HG03571 (cell line): ENCODE results near the gene ANKRD11.
"Not testable (repeated sequence)": the region's sequence is repeated elsewhere in the genome, so short reads cannot be mapped to it uniquely, and the experiment has no call there.

Experiments
- ATAC-seq: cut with Tn5 transposase; IDR thresholded peaks from one replicate; pipeline ENCODE4 v1.9.1; 2021; ENCODE audit not compliant: unreplicated experiment

The ANKRD11 gene

DNA sequence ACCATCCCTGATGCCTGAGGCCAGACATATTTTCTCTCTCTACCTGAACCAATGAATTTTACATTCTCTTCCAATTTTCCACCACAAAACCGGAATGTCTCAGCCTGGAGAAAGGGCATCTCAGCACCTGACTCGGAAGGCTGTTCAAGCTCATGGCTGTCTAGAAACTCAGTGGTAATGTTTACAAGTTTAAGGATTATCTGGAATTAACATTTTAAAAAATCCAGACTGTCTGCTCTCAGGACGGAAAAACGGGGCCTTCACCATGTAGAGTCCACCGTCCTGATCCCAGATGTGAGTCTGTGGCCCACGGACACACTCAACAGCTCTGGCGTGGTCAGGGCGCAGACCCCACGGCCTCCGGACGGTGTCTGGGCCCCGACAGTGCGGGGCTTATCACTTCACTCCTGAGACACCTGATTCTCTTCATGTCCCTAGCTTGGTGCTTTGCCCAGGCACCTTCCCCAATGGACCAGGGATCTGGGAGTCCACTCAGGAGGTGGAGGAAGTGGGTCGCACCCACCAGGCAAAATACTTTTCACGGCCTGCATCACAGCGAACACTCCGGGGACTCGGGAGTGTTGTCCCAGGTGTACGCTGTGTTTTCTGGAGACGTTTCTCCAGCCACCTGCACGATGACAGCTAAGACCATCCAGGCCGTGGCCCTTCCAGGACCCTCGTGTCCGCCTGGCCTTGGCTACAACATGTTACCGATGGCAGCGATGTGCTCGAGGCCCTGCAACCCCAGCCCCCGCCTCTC is 171.3 kb downstream of the ANKRD11 start:
- ATAC-seq, result no peak

DNA sequence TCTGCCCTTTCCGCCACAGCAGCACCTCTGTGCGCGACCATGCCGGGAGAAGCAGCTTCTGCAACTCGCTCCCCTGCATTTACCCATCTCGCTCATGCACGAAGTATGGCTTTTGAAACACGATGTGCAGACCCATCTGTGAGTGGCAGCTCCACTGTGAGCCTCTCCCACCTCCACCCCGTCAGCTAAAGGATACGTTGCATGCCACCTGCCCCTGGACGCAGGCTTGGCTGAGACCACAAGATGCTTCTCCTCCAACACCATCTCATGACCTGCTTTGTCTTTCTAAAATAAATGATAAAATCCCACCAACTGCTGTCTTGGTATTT is 172.0 kb downstream of the ANKRD11 start:
- ATAC-seq, result no peak

DNA sequence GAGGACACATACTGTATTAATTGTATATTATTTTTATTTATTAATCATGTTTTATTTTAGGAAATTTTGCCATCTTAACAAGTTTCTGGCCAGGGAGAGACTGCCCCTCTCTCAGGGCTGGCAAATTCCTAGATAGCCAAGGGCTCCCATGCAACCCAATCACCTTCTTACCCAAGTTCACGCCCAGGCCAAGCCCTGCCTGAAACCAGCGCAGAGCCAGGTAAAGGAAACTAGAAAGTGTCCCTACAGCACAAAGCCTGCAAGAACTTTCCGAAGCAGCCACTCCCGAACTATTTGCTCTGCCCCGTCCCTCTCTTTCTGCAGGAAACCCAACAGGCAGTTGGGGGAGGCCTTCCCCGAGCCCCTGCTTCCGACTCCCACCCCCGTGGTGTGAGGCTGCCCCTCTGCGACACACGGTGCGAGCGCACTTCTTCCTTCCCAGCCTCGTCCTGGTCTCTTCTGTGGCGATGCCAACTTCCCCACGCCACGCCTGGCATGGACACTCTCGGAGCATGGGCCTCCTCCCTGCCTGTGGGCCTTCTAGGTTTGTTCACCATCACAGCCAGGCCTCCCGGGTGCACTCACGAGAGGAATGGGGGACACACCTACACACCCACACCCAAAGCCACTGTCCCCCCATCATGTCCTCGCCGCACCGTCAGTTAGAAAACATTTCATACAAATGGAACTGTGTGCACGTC is 172.5 kb downstream of the ANKRD11 start:
- ATAC-seq, result no peak

DNA sequence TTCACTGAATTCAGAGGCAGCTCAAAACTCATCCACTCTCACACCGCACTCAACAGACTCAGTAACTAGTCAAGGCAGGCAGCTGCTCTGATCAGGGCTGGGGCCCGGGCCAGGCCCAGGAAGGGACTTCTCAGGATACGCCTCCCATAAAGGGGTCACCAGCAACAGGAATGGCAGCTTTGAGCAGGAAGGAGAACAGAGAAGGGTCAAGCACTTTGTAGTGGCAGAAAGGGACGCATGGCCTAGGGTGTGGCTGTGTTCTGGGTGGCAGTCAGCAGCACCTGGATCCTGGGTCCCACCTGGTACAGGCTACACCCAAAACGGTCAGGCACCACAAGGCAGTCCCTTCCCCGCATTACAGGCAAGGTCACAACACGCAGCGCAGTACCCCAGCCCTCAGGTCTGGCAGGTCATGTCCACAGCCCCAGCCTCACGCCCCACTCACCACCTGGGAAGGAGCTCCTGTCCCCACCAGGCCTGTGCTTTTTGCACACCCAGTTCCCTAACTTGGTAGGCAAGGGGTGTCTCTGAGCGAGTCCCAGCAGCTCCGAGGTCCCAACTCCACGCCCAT is 173.2 kb downstream of the ANKRD11 start:
- no peak for ATAC-seq

DNA sequence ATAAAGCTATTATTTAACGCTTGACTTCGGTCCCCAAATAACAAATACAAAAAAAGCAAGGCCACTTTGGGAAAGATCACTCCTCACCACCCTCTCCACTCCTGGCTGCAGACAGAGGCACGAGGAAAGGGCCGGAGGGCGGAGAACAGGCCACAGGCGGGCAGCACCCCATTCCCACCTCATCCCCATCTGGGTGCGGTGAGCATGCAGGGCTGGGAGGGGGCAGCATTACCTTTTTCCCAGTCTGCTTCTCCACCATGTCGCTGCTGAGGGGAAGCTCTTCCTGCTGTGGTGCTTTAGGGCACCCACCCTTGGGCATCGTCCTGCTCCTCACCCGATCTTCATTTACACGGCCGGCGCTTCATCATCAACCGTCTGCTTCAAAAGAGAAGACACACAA is 173.7 kb downstream of the ANKRD11 start:
- ATAC-seq, result no peak

DNA sequence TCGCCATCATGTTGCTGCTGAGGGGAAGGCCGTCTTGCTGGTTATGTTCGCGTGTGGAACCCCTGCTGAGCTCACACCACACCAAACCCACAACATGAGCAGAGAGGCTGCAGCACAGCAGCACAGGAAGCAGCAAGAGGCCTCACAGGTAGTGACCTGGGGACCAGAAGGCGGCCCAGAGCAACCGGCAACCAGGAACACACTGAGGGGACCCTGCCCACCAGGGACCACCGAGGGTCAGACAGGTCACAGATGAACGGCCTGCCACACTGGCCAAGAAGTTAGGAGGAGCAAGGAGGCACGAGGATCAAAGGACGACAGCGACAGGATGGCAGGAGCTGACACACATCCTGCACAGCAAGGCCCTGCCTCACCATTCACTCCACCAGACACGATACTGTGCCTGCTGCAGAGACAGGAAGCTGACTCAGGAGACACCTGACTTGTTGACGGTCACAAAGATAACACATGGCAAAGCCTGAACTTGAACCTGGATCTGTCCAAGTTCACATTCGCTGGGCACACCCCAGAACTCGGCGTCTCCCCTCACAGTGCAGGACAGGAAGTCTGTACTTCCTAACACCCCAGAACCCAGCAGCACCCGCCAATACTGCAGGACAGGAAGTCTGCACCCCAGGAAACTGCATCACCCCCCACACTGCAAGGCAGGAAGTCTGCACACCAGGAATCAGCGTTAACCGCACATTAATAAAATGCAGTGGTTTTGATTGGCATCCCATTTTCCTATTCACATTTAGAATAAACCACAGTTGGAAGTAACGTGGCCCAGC is 174.4 kb downstream of the ANKRD11 start:
- ATAC-seq, result no peak

DNA sequence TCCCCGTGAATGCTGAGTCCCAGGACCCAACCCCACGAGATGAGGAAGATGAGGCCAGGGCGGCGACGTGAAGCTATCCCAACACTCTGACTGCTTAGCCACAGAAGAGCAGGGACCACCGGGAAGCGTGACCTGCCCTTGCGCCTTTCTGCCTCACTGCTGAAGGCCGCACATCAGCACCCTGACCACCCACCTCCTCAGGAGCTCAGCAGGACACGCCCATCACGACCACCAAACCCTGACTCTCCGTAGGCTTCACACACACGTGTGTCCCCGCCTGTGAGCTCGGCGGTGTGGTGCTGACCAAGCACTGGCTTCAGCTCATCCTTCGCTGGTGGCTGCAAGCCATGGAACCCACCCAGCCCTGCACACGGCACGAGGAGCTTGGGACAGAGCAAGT is 175.1 kb downstream of the ANKRD11 start:
- ATAC-seq, result no peak

DNA sequence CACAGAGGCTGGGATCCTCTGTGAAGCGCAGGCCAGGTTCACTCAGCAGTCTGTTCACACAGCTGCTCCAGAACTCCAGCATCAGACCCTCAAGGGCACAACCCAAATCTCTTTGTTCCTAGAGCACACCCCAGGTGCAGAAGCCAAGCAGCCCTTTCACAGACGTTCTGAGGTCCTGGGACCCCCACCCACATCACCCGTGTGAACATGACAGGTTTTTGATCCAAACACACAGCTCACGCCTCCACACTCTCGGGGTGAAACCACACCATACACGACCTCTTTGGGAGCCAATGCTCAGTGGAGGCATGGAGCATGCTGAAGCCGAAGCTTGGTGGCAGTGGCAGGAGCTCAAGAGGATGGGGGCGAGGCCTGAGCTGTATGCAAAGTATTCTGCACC is 175.5 kb downstream of the ANKRD11 start:
- no peak for ATAC-seq

DNA sequence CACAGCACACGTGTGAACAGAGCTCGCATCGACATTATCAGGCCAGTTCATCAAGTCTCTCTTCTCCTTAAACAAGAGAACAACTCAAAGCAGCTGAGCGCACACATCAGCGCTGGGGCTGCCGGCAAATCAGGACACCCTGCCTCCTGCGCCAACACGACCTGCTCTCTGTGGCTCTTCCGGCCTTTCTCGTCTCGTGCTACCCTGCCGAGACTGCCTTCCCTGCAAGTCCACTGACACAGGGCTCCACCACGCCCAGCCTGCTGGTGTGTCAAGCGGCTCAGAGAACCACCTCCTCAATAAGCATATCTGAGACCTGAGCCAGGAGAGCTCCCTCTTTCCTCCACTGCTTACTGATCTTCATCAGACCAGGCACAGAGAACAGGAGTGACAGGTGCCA is 176.0 kb downstream of the ANKRD11 start:
- ATAC-seq, result no peak

DNA sequence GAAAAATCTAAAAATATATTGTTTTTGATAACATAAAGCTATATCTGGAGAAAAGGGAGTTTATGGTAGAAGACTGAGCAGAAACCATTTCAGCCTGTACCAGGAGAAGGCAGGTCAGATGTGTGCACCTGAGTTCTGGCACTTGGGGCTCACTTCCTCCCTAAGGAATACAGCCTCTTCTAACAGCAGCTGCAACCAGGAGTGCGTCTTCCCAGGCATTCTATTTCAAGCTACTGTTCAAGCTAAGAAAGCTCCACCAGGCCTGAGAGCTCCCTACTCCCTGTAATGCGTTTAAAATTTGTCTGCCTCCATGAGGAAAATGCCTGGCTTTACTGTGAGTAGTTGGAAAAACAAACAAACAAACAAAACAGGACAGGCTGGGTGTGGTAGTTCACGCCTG is 176.8 kb downstream of the ANKRD11 start:
- no peak for ATAC-seq

DNA sequence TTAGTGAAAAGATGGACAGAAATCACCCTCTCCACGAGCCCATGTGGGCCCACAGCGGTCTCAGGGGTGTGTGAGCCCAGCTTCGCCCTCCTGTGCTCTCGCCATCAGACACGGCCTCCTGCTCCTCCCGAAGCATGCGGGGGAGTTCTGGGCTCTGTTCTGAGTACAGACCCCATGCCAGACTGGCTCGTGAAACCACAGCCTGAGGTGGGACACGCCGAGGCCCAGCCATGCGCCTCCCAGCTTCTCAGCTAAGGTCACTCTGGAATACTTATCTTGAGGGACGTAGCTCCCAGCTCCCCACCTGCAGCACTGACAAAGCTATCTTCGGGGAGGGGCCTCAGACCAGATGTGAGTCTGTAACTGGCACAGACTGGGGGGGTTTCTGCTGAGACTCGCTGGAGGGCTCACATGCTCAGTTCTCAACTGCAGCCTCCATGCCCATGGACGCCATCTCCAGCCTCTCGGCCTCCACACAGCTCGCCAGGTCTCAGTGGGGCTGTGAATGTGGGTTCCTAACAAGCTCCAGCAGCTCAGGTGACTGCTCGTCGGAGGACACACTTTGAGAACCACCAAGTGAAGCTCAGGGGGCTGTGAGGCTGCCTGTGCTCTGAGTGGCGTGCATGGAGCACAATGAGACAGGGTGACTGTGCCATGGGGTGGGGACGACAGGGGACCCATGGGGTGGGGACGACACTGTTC is 177.6 kb downstream of the ANKRD11 start:
- no peak for ATAC-seq

DNA sequence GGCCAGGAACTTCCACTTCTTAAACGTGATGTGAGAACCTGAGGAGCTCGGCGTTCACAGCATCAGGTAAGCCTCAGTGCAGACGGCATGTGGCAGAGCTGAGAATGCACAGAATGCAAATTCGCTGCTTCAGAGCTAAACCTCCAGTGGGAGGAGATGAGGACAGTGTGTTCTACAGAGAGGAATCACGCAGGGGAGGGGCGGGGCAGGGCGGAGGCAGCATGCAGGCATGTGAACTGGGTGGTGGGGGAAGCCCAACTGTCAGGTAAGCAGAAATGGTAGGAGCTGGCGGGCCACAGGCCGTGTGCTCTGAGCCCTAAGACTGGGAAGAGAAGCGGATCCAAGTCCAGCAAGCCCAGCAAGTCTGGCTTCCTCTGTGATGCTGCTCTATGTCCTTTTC is 178.2 kb downstream of the ANKRD11 start:
- ATAC-seq, result no peak

DNA sequence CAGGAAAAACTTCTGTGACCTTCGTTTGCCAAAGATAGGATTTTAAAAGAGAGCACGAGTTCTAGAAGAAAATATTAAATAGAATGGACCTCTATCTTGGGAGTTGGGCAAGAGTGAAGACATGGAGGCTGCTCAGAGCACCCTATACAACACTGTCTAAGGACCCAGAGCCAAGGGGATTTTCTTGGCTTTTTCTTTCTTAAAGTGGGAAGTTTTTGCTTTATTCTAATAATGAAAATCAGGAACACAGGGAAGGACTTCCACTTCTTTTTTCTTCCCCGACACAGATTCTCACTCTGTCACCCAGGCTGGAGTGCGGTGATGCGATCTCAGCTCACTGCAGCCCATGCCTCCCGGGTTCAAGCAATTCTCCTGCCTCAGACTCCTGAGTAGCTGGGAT is 178.7 kb downstream of the ANKRD11 start:
- no peak for ATAC-seq

DNA sequence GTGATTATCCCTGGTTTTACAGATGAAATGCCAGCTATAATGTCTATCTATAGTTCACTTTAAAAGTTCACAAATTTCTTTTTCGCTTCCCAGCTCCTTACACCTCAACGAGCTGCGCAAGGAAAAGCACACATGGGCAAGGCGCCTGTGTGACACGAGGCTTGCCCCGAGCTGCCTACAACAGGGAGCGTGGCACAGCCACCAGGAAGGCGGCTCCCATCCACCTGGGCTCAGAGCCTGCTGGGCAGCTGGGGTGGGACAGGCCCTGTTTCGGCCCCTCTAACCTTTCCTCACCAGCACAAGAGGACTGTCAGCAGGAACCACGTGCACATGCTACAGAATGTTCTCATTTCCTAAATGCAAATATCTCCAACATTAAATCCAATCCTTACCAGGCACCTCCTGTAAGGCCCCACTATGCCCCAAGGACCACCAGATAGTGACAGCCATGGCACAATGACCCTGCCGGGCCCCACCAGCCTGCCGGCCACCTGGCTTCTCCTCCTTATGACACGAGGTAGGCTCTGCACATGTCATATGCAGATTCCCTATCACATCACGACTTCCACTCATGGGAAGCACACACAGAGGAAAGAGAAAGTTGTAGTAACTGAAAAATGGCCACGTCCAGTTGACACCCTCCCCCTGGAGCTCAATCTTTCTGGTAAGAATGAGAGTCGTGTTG is 180.8 kb downstream of the ANKRD11 start:
- ATAC-seq, result no peak

DNA sequence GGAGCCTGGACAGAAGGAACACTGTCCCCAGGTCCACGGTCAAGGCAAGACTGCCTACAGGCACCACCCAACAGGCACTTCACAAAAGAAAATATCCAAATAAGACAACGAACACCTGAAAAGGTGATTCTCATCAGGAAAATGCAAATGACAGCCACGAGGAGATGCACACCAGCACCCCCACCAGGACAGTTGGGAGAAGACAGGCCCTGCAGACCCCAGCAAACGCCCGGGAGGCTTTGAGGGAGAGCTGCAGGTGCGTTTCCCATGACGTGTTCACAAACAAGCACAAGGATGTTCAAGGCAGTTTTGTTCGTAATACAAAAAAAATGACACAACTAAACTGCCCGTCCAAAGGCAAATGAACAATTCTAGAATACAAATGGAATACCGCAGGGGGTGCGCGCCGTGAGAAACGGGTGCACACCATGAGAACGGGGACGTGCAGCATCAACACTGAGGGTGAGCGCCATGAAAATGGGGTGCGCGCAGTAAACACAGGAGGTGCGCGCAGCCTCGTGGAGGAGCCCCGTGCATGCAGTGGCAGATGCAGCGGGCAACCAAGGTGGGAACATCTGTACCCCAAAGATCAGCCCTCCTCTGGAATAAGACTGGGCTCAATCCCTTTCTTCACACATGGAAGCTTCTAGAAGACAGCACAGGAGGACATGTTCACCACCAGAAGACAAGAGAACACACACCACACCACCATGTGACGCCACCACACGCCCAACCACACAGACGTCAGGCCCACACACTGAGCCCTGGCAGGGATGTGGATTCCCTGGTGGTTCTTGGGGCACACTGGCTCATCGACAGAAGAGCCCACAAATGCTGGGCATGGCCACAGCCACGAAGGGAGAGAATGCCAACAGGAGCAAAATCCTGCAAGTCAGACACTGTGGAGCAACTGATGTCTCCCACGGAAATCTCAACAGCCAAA is 181.7 kb downstream of the ANKRD11 start:
- ATAC-seq, result no peak

DNA sequence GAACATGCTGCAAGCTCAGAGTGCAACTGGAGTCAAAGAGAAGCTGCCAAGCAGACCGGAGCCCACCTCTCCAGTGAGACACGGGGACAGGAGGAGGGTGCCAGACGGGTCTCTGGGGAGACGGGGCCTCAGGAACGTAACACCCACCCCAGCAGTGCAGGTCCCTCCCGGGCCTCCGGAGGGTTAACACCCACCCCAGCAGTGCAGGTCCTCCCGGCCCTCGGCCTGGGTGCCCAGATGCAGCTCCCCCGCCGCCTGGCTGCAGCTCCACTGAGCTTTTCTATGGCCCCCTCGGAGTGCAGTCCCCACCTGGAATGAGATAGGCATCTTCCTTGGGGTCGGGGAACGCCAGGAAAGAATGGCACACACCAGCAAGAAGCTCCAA is 182.9 kb downstream of the ANKRD11 start:
- ATAC-seq, result no peak

DNA sequence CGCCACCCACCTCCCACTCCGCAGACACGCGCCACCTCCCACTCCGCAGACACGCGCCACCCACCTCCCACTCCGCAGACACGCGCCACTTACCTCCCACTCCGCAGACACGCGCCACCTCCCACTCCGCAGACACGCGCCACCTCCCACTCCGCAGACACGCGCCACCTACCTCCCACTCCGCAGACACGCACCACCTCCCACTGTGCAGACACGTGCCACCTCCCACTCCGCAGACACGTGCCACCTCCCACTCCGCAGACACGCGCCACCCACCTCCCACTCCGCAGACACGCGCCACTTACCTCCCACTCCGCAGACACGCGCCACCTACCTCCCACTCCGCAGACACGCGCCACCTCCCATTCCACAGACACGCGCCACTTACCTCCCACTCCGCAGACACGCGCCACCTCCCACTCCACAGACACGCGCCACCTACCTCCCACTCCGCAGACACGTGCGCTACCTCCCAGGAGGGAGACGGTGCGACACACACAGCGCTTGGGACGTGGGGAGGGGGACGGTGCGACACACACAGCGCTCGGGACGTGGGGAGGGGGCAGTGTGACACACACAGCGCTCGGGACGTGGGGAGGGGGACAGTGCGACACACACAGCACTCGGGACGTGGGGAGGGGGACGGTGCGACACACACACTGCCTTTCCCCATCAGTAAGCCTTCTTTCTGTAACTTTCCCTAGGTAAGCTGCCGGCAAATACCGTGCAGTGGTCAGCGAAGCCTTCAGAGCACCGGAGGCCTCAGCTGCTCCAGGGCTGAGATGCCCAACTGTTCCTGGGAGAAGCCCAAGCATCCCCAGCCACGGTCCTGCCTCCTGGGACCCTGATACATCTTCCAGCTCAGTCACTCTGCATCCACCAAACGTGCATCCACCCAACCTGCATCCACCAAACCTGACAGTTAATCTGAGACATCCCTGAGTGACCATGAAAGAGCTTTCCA is 183.6 kb downstream of the ANKRD11 start:
- ATAC-seq, result not testable (repeated sequence)

DNA sequence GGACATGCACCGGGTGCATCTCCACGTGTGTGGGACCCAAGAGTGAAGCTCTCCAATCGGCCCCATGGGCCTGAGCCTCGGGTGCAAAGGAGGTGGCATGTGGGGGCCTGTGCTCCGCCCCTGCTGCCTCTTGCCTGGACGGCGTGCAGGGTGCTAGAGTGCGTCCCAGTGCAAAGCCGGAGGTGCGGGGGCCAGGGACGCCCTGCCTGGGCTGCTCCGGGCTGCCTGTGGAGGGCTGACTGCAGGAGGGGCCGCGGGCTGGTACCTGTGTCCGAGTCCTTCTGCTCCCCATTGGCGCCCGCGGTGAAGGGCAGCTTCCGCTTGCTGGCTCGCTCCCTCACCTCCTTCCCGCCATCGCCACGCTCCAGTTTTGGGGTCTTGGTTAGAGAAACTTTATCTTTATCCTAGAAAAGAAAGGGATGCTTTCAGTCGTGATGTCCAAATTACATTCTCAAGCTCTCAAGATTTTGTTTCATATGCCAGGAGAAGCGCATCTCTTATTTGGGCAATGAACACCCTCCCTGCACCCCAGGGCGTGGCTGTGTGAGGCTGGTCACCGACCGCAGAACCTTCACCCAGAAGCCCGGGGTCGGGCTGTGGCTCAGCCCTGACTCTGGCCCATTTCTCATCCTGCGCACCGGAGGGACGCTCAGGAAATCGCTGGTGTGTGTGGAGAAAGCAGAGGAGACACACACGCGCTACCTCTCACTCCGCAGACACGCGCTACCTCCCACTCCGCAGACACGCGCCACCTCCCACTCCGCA is 185.2 kb downstream of the ANKRD11 start:
- ATAC-seq, result no peak
